Stimulated activated CD4-positive, alpha-beta T cell treated with anti-CD3 and anti-CD28 coated beads, Interleukin-2, amount 100 ng/mL, for 48 hours (primary cell): ENCODE measurements around the gene TMEM161A.
A peak's percentile ranks its signal among the peaks of the same experiment; 100 is the strongest.
"Not testable (repeated sequence)": the region's sequence is repeated elsewhere in the genome, so short reads cannot be mapped to it uniquely, and the experiment has no call there.

Experiments
- DNase-seq, 2 donors: peaks; one replicate each; pipeline ENCODE4 v3.0.0-alpha.2; 2020

Gene TMEM161A

DNA sequence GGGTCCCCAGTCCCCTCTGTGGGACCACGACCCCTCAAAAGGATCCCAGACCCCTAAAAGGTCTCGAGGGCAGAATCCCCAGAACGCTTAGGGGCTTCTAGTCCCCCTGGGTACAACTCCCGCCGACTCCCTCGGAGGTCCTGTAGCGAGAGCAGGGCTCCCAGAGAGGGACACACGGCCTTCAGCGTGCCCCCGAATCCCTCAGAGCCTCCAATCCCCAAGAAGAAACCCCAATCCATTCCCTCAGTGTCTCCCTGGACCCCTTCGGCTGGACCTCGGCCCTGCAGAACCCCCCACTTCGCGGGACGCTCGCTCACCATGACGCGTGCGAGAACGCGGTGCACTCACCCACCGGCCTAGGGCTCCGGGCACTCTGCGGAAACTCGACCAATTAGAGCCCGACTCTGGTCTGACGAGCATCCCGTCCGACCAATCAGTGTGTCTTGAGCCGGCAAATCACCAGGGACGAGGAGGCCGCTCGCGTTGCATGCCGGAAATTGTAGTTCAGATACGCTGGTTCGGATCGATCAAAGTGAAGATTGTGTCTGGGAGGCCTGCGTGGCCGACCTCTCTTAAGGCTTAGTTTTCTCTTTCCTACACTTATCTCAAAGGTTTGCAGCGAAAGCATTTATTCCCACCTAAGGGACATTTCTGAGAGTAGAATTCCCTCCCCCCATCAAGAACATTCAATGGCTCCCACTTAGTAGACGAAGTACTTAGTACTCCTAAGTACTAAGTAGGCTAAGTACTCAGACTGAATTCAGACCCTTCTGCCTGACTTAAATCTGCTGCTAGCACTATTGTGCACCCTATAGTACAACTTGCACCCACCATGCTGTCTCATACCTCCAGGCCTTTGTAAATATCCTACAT lies at the start of gene TMEM161A:
Gene TMEM161A (minus strand): TSS at position 370 of the 873 bp plus-strand sequence. CDS start 50 bp downstream, at position 320.
- peak; percentile 94 to 95 for DNase-seq

DNA sequence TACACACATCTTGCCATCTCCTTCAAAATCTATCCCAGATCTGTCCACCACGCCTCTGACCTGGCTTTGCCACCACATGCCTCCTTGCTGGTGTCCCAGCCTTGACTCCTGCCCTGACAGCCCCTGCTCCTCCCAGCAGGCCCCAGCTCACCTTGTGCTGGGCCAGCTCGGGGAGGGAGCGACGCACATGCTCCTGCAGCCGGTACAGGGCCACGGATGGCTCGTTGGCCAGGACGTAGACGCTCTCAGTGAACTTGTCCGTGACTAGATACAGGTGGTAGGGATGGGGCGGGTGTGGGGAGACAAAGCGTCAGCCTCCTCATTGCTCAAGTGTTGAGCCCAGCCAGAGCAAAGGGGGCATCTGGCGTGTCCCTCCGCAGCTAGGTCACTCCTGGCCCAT lies 48.5 kb upstream of the TMEM161A start:
- DNase-seq: no peak

DNA sequence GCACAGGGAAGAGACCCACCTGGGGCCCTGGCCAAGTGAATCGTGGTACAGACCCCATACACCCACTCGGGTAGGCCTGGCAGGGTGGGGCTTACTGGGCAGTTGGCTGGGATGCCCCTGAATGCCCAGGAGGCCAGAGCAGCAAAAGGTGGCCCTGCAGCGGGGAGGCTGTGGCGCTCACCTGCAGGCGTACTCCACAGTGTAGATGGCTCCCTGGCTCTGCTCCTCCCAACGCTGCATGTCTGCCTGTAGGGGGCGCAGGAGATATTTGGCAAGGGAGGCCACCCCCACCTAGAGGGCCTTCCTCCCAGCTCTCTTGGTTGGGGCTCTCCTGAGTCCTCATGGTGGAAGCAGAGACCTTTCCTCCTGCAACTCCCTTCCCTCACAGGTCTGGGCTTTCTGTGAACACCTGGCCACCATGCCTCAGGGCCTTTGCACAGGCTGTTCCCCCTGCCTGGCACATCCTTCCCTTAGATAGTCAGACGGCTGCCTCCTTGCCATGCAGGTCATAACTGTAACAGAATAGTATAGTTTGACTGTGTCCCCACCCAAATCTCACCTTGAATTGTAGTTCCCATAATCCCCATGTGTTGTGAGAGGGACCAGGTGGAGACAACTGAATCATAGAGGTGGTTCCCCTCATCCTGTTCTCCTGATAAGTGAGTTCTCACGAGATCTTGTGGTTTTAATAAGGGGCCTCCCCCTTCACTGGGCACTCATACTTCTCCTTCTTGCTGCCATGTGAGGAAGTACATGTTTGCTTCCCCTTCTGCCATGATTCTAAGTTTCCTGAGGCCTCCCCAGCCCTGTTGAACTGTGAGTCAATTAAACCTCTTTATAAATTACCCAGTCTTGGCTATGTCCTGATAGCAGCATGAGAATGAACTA lies 47.8 kb upstream of the TMEM161A start:
- peak; percentile 66 to 68 for DNase-seq

DNA sequence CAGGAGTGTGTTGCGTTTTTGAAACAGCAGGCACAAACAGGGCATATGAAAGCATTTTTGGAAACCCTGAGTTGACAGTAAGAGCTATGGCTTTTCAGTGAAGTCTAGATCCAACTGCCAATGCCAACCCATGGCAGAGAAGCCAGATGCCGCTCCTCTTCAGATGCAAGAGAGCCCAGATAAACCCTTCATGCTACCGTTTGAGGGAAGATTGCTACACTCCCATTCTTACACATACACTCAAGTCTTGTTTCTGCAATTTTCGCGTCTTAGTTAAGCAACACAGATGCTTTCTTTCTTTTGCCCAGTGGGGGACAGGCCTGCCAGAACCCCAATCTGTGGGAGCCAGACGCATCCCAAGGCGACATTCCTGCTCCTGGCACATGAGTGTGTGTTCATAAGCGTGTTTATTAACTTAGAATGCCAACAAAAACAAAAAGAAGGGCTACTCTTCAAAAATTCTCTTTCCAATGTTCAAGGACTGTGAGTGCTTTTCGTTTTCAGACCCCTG lies 43.3 kb upstream of the TMEM161A start:
- DNase-seq: no peak

DNA sequence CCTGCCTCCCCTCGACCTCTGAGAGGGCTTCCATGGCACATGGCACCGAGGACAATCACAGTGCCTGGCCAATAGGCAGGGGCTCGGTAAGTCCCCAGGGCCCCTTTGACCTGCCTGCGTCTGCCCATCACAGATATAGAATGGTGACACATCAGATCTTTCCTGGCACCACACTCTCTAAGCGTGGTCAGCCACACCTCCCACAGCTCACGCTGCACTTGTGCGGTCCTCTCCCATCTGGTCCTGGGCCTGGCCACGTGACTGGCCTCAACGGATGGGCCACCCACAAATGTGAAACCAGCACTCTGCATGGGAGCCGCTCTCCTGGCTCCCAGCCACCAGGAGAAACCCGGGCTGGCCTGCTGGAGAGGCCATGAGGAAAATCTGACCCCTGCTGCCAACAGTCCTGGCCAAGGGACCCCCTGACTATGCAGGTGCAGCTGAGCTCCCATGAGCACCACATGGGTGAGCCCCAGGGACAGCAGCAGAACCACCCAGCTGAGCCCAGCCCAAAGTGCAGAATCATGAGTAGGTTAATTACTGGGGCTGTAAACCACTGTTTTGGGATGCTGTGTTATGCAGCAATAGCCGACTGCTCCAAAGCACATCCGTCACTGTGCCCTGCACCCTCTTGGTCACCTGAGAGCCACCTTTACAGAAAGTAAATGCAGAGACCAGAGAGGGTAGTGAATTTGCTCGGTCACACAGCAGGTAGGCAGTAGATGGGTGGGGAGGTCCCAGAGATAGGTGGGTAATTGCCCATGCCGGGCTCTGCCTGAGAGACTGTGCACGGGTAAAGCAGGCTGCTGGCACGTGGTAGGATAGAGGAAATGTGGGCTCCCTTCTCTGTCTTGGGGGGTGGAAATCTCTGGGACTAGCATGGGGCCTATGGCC lies 41.5 kb upstream of the TMEM161A start:
- no peak for DNase-seq

DNA sequence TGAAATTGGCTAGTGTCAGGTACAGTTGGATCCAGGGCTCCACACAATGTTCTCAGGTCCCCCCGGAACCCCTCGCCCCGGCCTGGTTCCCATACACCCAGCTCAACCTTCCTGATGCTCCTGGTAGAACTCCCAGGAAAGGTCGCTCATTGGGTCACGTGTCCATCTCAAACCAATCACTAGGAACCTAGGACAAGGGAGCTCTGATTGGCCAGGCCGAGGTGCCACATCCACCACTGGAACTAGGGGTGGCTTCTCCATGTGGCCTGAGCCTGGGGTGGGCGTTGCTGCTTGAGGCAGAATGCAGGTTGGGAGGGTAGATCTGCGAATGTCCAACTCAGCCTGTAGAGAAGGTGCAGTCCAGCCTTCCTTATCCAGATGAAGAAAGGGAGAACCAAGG lies 38.7 kb upstream of the TMEM161A start:
- DNase-seq: no peak

DNA sequence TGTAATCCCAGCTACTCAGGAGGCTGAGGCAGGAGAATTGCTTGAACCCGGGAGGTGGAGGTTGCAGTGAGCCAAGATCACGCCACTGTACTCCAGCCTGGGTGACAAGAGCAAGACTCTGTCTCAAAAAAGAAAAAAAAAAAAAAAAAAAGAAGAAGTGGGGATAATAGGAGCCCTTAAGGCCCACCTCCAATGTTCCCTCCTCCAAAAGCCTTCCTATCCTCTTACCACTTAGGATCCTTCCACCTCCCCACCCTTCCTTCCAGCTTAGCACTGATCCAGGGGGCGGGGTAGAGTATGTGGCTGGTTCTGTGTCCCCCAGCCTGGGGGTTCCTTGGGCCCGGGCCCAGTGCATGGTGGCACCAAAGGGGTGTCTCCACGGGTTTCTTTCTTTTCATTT lies 35.0 kb upstream of the TMEM161A start:
- DNase-seq: not testable (repeated sequence)

DNA sequence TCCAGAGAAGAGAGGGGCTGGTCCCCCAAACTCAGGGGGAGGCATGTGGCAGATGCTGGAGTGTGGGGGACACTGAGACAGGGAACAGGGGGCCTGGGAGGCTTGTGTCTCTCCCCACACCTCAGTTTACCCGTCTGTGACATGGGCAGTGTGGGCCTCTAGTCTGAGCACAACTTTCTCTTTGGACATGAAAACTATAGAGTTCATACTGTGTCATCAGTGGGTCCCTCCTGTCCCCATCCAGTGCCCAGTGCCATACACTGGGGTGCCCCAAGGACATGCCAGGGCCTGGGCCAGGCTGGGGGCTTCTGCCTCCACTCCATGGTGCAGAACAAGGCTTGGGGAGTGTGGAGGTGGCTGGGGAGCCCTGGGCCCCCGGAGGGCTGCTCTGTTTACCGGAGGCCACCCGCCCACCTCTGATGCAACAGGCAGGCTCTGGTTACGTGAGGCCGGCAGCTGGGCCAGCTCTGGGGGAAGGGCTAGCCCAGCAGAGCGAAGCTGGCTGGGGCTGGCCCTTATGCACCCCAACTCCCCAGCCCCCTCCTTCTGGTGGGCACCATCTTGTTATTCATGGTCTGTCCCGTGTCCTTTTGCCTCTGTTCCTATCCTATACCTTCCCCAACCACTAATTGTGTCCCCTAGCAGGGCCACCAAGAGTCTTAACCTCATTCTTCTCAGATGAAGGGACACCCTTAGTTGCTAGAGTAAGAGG lies 33.7 kb upstream of the TMEM161A start:
- no peak for DNase-seq

DNA sequence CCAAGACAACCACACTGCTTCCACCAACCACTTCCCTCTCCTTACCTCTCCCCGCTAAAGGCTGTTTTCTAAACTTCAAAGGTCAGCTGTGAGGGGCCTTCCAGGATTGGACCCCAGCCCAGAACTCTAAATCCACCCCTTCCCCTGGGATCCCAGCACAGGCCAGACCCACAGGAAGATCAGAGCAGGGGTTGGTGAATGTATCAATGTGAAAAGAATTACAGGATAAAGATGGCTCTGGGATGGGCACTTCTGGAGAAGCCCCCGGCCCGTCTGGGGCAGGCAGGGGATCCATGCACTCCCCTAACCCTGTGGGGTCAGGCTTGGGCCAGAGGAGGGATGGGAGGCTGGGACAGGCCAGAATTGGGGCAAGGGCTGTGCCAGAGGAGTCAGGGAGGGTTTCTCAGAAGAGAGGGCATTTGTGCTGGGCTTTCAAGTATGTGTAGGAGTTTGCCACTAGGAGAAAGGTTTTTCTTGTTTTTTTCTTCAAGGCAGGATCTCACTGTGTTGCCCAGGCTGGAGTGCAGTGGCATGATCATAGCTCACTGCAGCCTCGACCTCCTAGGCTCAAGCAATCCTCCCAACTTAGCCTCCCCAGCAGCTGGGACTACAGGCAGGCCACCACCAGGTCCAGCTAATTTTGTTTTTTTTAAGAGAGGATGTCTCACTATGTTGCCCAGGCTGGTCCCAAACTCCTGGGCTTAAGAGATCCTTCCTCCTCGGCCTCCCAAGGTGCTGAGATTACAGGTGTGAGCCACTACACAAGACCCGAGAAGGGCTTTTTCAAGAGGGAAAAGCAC lies 32.8 kb upstream of the TMEM161A start:
- no peak for DNase-seq

DNA sequence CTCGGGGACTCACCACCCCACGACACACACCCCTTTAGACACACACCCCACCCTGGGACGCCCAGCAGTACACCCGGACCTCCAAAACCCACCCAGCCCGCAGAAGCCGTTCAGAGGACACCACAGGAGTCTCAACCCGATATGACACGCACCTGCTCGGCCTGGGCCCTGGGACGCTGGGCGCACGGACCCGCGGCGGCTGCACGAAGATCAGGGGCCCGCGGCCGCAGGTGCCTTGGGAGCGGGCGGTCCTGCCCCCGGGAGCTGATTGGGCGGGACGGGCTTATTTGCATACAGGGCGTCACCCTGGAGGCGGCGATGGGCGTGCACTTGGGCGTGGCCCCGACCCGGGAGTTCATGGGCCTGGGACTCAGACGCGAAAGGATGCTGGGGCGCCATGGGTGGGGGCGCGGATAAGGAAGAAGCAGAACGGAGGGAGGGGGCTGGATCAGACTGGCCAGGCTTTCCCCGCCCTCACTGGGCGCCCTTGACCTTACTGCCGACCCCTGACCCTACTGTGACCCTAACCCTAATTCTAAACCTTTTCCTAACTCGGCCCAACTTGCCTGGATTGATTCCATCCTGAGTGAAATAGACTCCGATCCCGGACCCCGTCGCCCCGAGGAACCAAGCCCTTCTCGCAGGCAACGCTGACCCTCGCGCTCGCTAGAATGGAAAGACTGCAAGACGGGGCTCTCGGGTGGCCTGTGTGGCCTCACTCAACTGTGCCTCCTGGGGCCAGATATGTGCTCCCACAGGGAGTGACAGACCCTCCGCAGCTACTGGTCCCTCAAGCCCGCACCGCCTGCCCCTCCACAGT lies 32.0 kb upstream of the TMEM161A start, which contains the start of gene MEF2B:
Gene MEF2B (minus strand): TSS at position 211 of the 820 bp plus-strand sequence. CDS start 19,528 bp downstream, outside the sequence.
- DNase-seq: peak; percentile 72 to 76

DNA sequence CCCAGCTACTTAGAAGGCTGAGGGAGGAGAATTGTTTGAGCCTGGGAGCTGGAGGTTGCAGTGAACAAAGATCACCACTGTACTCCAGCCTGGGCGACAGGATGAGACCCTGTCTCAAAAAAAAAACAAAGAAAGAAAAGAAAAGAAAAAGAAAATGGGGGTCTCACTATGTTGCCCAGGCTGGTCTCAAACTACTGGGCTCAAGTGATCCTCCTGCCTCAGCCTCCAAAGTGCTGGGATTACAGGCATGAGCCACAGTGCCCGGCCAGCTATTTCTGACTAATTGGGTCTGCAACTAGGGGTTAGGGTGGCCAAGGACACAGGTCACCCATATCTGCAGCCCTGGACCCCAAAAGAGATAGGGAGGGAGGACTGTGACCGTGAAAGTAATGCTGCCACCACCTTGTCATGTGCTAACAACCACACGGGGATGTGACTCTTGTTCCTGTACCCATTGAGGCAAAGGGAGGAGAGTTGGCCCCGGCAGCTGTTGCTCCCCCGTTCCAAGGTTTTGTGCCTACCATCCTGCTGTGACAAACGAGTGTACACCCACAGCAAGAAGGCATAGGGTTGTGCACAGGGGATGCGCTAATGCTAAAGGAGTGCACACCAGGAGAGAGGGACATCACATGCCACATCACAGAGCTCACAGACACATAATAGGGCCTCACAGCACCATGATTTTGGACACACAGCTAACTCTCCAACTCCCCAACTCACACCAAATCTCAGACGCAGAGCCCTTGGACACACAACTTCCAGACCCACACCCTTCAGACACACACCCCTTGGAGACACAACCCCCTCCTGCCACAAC lies 31.2 kb upstream of the TMEM161A start:
- DNase-seq: no peak

DNA sequence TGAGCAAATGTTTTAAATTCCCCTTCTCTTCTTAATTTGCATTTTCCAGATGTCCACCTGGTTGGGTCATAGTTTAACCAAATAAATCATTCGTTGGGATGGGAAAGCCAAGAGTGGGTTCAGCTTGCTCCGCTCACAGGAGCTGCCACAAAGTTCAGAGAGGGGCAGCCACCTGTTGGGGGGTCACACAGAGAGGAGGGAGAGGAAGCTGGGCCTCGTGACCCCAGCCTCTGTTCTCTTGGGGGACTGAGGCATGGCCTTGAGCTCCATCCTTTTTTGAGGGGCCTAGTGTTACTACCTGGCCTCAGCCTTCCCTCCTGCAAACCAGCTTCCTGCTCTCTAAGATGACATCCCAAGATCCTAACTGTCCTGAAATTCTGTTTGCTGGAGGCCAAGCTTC lies 29.3 kb upstream of the TMEM161A start:
- DNase-seq: no peak

DNA sequence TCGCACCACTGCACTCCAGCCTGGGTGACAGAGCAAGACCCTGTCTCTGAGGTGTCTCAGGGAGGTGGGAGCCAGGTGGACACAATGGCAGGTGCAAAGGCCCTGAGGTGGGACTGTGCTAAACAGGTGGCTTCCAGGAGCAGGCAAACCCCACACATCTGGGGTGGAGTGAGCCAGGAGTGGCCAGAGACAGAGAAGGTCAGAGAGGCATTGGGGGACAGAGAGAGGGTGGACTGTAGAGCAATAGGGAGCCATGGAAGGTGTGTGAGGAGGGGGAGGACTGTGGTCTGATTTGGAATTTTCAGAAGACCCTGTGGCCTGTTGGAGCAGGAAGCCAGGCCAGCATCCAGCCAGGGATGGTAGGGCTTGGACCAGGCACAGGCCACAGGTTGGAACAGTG lies 27.1 kb upstream of the TMEM161A start:
- DNase-seq: no peak

DNA sequence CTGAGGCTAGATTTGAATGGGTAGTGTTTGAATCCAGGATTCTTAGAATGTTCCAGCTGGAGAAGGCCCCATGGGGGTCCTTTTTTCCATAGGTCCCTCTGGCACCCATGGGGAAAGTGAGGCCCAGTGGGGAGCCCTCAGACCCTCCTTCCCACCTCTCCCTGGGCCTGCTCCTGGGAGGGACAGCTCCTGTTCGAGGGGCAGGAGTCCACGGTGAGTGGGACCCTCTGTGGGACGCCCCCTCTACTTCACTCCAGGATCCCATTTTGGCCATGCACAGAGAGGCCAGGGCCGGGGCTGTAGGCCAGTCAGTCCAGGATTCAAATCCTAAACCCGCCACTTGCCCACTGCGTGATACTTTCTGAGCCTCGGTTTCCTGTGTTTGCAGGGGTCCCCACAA lies 24.2 kb upstream of the TMEM161A start:
- no peak for DNase-seq

DNA sequence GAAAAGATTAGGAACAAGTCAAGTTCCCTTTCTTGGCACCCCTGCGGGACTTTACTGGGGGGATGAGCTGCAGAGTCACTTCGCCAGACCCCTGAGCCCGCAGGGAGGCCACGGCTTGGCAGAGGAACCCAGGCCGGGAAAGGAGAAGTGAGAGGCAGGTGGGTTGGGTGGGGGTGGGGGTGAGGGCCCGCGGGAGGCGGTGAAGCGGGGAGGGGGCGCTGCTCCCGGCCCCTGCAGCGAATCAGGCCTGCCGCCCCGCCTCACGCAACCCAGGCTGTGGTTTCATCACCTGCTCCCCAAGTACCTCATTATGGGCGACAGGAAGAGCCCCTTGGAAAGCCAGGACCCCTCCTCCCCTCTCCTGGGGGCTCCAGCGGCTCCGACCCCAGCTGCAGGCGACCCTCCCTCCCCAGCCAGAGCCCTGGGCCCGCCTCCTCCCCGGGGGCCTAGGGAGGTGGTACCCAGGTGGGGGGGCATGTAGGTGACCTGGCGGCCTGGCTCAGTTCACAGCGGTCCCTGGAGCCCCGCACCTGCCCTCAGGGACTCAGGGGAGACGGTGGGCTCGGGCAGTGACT lies 22.3 kb upstream of the TMEM161A start:
- DNase-seq: no peak

DNA sequence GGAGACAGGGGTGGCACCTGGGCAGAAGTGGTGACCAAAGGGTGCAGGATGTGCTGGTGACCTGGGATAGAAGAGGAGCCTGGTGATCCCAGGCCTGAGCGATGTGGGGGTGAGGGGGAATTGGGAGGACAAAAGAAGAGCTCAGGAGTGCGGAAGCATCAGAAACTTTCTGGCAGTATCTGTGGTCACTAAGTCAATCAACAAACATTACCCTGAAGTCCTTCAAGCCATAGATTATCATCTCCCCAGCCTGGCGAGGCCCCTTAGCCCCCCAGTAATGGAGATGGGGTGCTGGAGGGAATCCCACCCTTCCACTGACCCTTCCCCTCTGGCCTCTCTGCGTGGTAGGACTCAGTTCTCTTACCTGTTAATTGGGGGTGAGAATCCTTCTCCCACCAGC lies 21.3 kb upstream of the TMEM161A start:
- no peak for DNase-seq

DNA sequence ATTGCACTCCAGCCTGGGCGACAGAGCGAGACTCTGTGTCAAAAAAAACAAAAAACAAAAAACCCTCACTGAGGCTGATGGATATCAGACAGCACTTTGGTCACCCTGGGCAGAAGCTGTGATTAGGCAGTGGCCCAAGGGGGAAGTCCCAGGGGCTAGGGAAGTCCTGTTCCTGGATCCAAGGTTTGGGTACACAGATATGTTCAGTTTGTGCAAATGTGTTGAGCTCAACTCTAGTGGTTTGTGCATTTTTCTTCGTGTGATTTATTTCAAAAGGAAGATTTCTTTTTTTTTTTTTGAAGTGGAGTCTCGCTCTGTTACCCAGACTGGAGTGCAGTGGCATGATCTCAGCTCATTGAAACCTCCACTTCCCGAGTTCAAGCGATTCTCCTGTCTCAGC lies 19.5 kb upstream of the TMEM161A start:
- no peak for DNase-seq

DNA sequence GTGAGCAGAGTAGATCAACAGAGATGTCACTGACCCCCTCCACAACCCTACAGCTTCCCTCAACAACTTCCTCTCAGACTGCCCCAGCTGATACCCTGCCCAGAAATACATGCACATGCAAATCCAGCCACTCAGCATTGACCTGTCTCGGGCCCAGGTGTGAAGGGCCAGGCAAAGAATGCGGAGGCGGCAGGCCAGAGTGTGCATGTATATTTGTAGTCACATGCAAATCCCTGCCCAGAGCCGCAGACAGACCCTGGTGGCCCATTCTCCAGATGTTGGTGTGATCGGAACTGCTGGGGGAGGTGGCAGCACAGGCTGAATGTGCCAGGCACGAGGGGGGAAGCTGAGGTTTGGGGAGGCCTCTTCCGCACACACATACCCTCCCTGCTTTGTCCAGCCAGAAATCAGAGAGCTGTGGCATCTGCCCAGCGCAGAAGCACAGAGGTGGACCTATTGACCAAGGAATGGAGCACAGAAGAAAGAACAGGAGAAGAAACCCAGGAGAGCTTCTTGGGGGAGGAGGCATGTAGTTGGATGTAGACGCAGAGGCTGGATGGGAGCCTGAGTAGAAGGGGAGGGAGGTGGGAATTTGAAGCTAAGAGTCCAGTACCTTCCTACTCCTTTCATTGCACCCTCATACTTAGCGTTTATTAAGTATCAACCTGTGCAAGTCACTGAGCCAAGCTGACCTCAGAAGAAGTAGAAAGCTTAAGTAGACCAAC lies 17.4 kb upstream of the TMEM161A start:
- DNase-seq: no peak
